D721Med (cell line): ENCODE results near the gene NCAM1.

Source experiments
- DNase-seq: peaks from one replicate; pipeline ENCODE4 v3.0.0; 2011; ENCODE audit warnings: low spot score; ENCODE audit not compliant: insufficient read length
- FAIRE-seq: peaks from 2 replicates; lab custom pipeline; 2011; peaks lifted over from hg19 to GRCh38; lab: Jason Lieb, UNC
- TF ChIP-seq, protein P1 (sequence below): IDR thresholded peaks from 2 replicates; pipeline ENCODE4 v1.5.1; 2012; ENCODE audit warnings: mild to moderate bottlenecking, control low read depth; ENCODE audit not compliant: insufficient read depth; ENCODE audit errors: missing control alignments

The NCAM1 gene

DNA sequence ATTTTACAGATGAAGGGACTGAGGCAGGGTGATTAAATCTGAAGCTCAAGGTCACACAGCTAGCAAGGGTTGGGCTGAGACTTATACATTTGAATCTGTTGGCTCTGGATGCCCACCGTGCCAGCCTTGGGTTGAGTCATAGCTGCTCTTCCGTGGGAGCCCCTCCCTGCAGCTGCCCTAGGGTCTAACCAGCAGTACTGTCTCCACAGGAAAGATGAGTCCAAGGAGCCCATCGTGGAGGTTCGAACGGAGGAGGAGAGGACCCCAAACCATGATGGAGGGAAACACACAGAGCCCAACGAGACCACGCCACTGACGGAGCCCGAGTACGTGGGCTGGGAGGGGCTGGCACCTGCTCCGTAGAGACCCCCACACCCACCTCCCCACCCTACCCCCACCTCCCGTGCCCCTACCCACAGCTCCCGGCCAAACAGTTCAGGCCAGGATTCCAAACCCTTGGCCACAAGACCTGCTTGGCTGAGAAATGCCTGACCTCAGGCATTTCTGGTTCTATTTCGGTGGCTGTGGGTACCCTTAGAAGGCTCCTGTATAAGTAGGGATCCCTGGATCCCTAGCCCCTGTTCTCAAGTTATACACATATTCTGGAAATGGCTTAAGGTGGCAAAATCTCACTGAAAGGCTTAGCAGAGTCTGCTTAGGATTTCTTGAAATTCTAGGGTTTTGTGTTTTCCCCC is 310.5 kb downstream of the NCAM1 start:
- FAIRE-seq, result no peak
- no peak for DNase-seq
- TF ChIP-seq, protein P1, sequence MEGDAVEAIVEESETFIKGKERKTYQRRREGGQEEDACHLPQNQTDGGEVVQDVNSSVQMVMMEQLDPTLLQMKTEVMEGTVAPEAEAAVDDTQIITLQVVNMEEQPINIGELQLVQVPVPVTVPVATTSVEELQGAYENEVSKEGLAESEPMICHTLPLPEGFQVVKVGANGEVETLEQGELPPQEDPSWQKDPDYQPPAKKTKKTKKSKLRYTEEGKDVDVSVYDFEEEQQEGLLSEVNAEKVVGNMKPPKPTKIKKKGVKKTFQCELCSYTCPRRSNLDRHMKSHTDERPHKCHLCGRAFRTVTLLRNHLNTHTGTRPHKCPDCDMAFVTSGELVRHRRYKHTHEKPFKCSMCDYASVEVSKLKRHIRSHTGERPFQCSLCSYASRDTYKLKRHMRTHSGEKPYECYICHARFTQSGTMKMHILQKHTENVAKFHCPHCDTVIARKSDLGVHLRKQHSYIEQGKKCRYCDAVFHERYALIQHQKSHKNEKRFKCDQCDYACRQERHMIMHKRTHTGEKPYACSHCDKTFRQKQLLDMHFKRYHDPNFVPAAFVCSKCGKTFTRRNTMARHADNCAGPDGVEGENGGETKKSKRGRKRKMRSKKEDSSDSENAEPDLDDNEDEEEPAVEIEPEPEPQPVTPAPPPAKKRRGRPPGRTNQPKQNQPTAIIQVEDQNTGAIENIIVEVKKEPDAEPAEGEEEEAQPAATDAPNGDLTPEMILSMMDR, result no peak

DNA sequence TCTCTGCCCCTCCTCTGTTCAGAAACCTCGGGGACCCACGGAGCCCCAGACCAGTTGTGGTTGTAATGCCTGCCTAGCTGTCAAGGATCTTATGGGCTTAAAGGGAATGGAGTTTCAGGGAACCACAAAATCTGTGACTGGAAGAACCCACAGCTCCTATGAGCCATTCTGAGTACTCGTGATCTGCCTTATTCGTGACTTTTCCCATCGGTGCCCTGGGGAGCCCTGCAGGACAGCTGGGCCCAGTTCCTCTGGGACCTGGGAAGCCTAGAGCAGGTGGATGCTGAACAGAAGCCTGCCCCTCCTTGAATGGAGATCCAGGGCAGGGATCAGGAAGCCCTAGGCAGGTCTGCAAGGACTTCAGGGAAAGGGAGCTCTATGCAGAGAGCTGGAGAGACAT is 311.1 kb downstream of the NCAM1 start:
- TF ChIP-seq, protein P1, result no peak
- DNase-seq, result peak; percentile 60
- no peak for FAIRE-seq

DNA sequence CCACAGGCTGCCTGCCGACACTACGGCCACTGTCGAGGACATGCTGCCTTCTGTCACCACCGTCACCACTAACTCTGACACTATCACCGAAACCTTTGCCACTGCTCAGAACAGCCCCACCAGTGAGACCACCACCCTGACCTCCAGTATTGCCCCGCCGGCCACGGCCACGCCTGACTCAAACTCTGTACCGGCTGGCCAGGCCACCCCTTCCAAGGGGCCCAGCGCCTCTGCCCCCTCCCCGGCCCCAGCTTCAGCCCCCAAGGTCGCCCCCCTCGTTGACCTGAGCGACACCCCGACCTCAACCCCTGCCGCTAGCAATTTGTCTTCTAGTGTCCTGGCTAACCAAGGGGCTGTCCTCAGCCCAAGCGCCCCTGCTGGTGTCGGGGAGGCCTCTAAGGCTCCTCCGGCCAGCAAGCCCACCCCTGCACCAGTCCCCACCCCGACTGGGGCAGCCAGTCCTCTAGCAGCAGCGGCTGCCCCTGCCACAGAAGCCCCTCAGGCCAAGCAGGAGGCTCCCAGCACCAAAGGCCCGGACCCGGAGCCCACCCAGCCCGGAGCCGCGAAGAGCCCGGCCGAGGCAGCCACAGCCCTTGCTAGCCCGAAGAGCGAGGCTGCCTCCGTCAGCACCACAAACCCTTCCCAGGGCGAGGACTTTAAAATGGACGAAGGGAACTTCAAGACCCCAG is 311.9 kb downstream of the NCAM1 start:
- FAIRE-seq, result no peak
- DNase-seq, result no peak
- TF ChIP-seq, protein P1, result no peak

DNA sequence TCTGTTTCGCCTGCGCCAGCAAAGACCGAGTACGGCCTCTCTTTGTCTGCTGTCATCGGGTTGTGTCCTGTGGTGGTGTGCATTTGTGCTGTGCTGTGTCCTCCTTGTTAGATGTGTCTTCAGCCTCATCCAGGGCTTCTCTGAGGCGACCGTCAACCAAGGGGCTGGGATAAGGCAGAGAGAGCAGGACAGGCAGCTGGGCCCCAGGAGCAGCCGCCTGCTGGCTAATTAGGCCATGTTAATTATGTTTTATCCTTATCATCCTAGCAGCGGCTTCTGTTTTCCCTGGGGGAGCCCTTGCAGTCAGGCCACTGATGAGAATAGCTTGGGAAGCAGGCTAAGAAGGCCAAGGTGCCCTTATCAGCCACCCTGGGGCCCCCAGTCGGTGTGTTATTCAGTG is 312.5 kb downstream of the NCAM1 start:
- DNase-seq, result peak; percentile 87
- TF ChIP-seq, protein P1, result no peak
- no peak for FAIRE-seq

DNA sequence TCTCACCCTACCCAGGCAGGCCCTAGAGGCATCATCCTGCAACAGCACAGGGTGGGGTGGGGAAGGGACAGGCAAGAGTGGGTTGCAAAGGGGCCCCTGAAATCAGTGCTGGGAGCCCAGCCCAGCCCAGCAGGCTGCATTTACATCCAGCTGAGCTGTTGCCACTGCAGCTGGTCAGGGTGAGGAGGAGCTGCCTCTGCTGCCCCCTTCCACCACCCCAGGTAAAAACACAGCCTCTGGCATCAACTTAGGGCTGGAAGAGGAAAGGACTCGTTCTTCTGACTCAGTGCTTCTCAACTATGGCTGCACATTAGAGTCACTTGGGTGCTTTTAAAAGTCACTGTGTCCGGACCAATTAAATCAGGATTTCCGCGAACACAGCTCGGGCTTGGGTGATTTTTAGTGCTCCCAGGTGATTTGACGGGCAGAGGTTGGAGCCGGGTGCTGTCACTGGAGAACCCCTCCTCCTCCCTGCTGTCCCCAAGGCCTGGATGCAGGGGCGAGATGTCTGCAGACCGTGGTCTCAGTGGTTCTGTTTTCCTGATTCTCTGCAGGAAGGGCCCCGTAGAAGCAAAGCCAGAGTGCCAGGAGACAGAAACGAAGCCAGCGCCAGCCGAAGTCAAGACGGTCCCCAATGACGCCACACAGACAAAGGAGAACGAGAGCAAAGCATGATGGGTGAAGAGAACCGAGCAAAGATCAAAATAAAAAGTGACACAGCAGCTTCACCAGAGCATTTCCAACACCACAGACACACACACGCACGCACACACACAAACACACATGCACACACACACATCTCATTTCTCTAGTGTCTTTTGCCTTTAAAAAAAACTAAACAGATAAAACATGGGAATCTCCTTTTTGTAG is 313.7 kb downstream of the NCAM1 start:
- FAIRE-seq (no peak), DNase-seq (no peak)
- TF ChIP-seq, protein P1, result no peak

DNA sequence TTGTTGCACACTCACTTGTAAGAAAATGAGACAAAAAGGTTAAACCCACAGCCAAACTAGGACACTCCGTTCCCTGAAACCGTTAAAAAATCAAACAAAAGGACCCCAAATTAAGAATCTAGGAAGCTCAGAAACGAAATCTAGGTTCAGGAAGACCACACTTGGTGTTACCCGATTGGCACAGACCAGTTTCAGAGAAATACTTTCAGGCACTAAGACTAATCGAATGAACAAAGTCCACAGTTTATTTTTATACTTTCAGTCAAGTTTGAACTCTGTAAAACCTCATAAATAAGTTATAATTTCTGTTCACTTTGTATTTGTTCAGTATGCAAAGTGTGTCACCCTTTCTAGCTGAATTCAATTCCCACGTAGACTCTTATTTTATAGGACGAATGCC is 314.4 kb downstream of the NCAM1 start:
- DNase-seq (no peak), FAIRE-seq (no peak)
- TF ChIP-seq, protein P1, result no peak
